GM18502 (cell line): ENCODE results near the gene IFIT2.

Source experiments
- ATAC-seq: cut with Tn5 transposase; IDR thresholded peaks from one replicate; pipeline ENCODE4 v1.9.1; 2021; ENCODE audit warnings: mild to moderate bottlenecking; ENCODE audit not compliant: unreplicated experiment, poor library complexity

IFIT2 gene

DNA sequence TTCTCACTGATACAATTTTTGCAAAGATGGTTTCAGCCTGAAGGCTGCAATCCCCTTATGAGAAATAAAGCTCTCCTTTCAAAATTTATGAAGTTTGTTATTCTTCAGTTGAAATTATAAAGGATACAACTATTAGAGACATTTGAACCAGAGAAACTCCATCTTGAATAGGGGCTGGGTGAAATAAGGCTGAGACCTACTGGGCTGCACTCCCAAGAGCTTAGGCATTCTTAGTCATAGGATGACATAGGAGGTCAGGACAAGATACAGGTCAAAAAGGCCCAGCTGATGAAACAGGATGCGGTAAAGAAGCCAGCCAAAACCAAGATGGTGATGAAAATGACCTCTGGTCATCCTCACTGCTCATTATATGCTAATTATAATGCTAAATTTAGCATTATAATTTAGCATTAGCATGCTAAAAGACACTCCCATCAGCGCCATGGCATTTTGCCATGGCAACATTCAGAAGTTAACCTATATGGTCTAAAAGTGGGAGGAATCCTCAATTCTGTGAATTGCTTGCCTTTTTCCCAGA, 53.6 kb downstream of the IFIT2 start:
- ATAC-seq = no peak

DNA sequence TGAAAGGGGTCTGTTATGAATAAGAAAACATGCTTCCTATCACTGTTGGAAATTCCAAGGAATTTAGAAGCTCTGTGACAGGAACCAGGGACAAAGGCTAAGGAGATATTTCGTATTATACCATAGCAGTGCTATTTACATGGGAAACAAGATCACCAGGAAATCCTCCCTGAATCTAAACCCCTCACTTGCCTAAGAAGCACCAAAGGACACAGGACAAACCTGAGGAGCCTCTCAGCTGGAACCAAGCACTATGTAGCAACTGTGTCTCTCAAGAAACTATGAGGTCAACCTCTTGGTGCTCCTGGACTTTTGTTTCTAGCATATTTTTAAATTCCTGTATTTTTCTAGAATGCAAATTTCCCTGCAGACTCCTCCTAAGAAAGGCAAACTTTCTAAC, 55.2 kb downstream of the IFIT2 start:
- no peak for ATAC-seq

DNA sequence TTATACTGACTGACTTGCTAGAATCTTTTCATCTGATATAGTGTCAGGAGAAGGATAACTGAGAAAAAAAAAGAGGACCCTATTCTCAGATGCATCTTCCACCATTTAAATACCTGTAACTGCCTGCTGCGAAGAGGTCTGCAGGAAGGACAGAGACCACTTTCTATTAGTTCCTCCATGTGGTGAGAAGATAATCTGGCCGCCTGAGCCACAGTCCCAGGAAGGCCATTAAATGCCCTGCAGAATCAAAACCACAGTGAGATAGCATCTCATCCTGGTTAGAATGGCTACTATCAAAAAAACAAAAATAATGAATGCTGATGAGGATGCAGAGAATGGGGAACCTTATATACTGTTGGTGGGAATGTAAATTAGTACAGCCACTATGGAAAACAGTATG, 56.1 kb downstream of the IFIT2 start:
- ATAC-seq = no peak
